IPS-20b (cell line): ENCODE results near the gene KIF26B.

ENCODE experiments used
- H3K27ac ChIP-seq: one replicate; pipeline ENCODE4 v1.5.1; 2013; ENCODE audit warnings: low read length
- H3K27me3 ChIP-seq: 2 replicates; pipeline ENCODE4 v1.6.1; 2013; ENCODE audit warnings: mild to moderate bottlenecking, low read length, inconsistent platforms; ENCODE audit not compliant: insufficient read depth
- H3K36me3 ChIP-seq: 2 replicates; pipeline ENCODE4 v1.6.1; 2013; ENCODE audit warnings: low read depth, mild to moderate bottlenecking, inconsistent platforms, low read length, moderate library complexity; ENCODE audit not compliant: insufficient read depth
- H3K4me1 ChIP-seq: 2 replicates; pipeline ENCODE4 v1.6.1; 2013; ENCODE audit warnings: mild to moderate bottlenecking, control low read depth, inconsistent platforms, low read length, moderate library complexity; ENCODE audit not compliant: insufficient read depth
- H3K4me3 ChIP-seq: 2 replicates; pipeline ENCODE4 v1.5.1; 2013; ENCODE audit warnings: mild to moderate bottlenecking, low read length, inconsistent platforms
- H3K9ac ChIP-seq: 2 replicates; pipeline ENCODE4 v1.6.1; 2013; ENCODE audit warnings: low read depth, mild to moderate bottlenecking, inconsistent platforms, low read length, moderate library complexity
- H3K9me3 ChIP-seq: 2 replicates; pipeline ENCODE4 v1.6.1; 2013; ENCODE audit warnings: mild to moderate bottlenecking, low read depth, low read length, inconsistent platforms; ENCODE audit not compliant: insufficient read depth

KIF26B gene

GRCh38 chr1:245212221-245212710, 57.5 kb downstream of the KIF26B start:
- Histone ChIP-seq H3K4me1 (peaks cover 9% of the 10 kb centered on the region; the same call in 1 of the 2 replicates), H3K36me3 (no peaks in the 10 kb centered on the region), H3K9me3 (peaks cover 11% of the 10 kb centered on the region), H3K4me3 (no peak overlapping the region), H3K27me3 (no peaks in the 10 kb centered on the region), H3K27ac (no peak overlapping the region), H3K9ac (no peak overlapping the region)

DNA sequence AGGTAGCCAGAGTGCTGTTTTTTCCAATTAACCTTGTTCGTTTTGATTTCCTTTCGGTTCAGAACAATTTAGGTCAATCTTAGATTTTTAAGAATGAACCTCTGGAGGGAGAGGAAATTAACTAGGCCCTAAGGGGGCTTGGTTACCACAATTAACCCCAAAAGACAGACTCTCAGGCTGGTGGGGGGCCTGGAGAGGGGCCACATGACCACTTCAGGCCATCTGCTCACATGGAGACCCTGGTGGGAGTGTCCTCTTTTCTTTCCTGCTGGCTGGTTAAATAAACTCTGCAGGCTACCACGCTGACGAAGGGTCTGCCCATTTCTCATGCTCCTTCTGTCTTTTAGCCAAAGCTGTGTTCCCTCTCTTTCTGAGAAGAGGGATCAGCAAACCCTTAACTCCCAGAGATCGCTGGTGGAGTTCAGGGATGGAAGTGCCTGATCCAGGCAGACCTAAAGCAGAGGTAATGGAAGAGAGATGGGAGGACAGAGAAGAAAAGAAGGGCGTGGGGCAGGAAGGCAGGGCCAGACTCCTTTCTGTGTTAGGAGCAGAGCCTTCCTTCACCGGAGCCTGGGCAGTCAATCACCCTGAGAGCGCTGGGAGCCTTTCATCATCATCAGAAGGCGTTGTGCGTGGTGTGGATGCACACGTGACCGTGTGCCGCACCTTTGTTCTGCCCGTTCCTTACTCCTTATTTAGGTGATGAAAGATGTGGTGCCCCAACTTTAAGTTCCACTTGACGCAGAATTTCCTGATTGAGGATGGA, 58.5 kb downstream of the KIF26B start:
- peaks cover 15% of the 10 kb centered on the region; the same call in 1 of the 2 replicates for H3K4me1 ChIP-seq
- H3K9ac ChIP-seq, result no peak overlapping the region

GRCh38 chr1:245215071-245215470, 60.3 kb downstream of the KIF26B start:
- Histone ChIP-seq H3K36me3 (no peaks in the 10 kb centered on the region), H3K4me1 (peaks cover 16% of the 10 kb centered on the region; the same call in 1 of the 2 replicates), H3K9me3 (no peaks in the 10 kb centered on the region), H3K4me3 (no peak overlapping the region), H3K27me3 (no peaks in the 10 kb centered on the region), H3K27ac (no peak overlapping the region), H3K9ac (no peak overlapping the region)

More for the DNA sequence above, 58.5 kb downstream of the KIF26B start:
- 0 out of 2 replicates have a peak, but pooled peaks cover under 1% of the 10 kb centered on the region for H3K9me3 ChIP-seq
- no peaks in the 10 kb centered on the region for H3K36me3 ChIP-seq
- no peak overlapping the region for H3K4me3 ChIP-seq
- no peak overlapping the region for H3K27ac ChIP-seq
- H3K27me3 ChIP-seq, result no peaks in the 10 kb centered on the region

- Histone ChIP-seq H3K27me3 (no peaks in the 10 kb centered on the region), H3K27ac (no peak overlapping the region), H3K4me1 (peaks cover 16% of the 10 kb centered on the region; the same call in 1 of the 2 replicates), H3K9me3 (no peaks in the 10 kb centered on the region), H3K9ac (no peak overlapping the region), H3K36me3 (no peaks in the 10 kb centered on the region), H3K4me3 (no peak overlapping the region)
Measured at GRCh38 chr1:245216366-245217115, 61.8 kb downstream of the KIF26B start.

DNA sequence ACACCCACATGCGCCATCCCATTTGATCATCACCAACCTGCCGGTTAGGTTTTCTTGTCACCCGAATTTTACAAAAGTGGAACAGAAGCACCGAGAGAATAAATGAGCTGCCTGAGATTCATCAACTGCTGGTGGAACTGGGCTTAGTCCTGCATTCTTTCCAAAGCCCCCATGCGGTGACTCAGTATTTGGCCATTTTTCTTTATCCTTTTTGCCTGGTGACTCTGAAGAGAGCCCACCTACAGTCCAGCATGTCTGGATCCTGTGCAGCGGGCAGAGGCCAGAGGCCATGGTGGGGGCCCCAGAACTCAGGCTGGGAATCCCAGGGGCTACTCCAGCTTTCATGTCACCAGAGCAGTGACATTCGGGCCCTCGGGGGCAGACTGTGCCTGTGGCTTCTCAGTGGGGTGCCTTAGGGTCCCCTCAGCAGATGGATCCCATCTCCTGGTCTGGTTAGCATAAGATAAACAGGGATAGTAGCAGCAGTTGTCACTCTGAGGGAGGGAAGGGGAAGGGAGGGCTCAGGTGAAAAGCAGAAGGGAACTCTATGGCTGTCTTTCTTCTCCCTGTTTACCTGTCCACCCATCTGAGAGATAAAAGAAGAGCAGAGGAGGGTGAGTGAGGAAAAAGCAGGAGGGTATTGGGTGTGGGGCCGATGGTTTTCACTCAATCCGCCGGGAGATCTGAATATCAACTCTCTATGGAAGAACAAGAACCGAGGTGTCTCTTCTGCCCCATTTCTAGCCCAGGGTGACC, 63.2 kb downstream of the KIF26B start:
- H3K4me1 ChIP-seq, result peaks cover 16% of the 10 kb centered on the region; the same call in 1 of the 2 replicates
- H3K36me3 ChIP-seq, result no peaks in the 10 kb centered on the region
- H3K27me3 ChIP-seq, result no peaks in the 10 kb centered on the region
- no peak overlapping the region for H3K9ac ChIP-seq
- H3K9me3 ChIP-seq, result no peaks in the 10 kb centered on the region
- H3K27ac ChIP-seq, result no peak overlapping the region
- no peak overlapping the region for H3K4me3 ChIP-seq

- H3K27ac ChIP-seq, result no peak overlapping the region
- no peaks in the 10 kb centered on the region for H3K36me3 ChIP-seq
- no peaks in the 10 kb centered on the region for H3K9me3 ChIP-seq
- H3K4me3 ChIP-seq, result no peak overlapping the region
- no peaks in the 10 kb centered on the region for H3K27me3 ChIP-seq
- peaks cover 16% of the 10 kb centered on the region; the same call in 1 of the 2 replicates for H3K4me1 ChIP-seq
- no peak overlapping the region for H3K9ac ChIP-seq
Measured at GRCh38 chr1:245220381-245220985, 65.7 kb downstream of the KIF26B start.

- H3K27ac ChIP-seq, result no peak overlapping the region
- no peaks in the 10 kb centered on the region for H3K9me3 ChIP-seq
- H3K4me1 ChIP-seq, result peaks cover 10% of the 10 kb centered on the region; the same call in 1 of the 2 replicates
- H3K4me3 ChIP-seq, result no peak overlapping the region
- no peak overlapping the region for H3K9ac ChIP-seq
- no peaks in the 10 kb centered on the region for H3K36me3 ChIP-seq
- H3K27me3 ChIP-seq, result no peaks in the 10 kb centered on the region
Measured at GRCh38 chr1:245221805-245222204, 67.0 kb downstream of the KIF26B start.

GRCh38 chr1:245222931-245223595, 68.3 kb downstream of the KIF26B start:
- peaks cover 3% of the 10 kb centered on the region; the same call in 1 of the 2 replicates for H3K4me1 ChIP-seq
- H3K9ac ChIP-seq, result no peak overlapping the region
- H3K36me3 ChIP-seq, result no peaks in the 10 kb centered on the region
- no peak overlapping the region for H3K4me3 ChIP-seq
- no peaks in the 10 kb centered on the region for H3K27me3 ChIP-seq
- no peak overlapping the region for H3K27ac ChIP-seq
- H3K9me3 ChIP-seq, result no peaks in the 10 kb centered on the region

DNA sequence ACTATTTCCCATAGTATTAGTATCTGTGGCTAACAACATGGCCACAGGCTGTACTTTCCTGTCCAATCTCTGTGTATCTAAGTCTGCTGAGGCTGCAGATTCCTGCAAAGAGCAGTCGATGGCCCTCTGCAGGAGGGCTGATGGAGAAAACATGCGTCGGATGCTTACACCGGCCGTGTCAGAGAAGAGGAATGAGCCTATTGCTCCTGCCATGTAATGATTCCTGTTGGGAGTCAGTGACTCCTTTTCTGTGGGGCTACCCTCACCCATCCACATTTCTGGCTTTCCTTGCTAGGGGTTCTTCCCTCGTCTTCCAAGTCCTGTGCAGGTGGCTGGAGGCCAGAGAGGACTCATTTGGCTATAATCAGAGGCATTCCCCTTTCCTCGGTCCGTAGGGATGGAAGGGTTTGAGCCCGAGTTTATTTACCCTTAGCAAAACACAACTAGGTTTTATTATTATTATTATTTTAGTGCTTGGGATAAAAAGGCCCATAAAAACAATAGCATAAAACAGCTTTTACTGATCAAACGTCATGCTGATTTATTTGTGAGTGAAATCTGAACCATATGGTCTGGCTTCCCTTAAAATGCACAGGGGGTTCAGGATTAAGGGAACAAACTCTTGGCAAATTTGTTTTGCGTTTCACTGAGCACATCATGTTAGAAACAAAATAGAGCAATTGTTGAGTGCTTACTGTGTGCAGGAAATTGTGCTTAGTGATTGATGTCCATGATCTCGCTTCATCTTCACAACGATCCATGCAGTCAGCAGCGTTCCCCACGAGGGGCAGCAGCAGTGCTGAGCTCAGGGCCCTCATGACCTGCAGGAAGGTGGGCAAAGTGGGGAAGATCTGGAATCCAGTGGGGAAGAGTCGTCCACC, 70.8 kb downstream of the KIF26B start:
- H3K36me3 ChIP-seq, result no peaks in the 10 kb centered on the region
- no peaks in the 10 kb centered on the region for H3K4me1 ChIP-seq
- no peak overlapping the region for H3K9ac ChIP-seq
- no peak overlapping the region for H3K27ac ChIP-seq
- H3K9me3 ChIP-seq, result no peaks in the 10 kb centered on the region
- no peak overlapping the region for H3K4me3 ChIP-seq
- H3K27me3 ChIP-seq, result no peaks in the 10 kb centered on the region

- Histone ChIP-seq H3K27me3 (no peaks in the 10 kb centered on the region), H3K27ac (no peak overlapping the region)
Measured at GRCh38 chr1:245226203-245226499, 71.4 kb downstream of the KIF26B start.

More at GRCh38 chr1:245226203-245226499, 71.4 kb downstream of the KIF26B start:
- Histone ChIP-seq H3K4me1 (no peaks in the 10 kb centered on the region), H3K9me3 (no peaks in the 10 kb centered on the region), H3K4me3 (no peak overlapping the region), H3K9ac (no peak overlapping the region), H3K36me3 (no peaks in the 10 kb centered on the region)
